Cardiac fibroblast (primary cell): Measurements from ENCODE around the gene AGBL3.

Experiments
- DNase-seq, 2 donors: peaks; one replicate each; pipeline versions ENCODE4 v3.0.0 to v3.0.0-alpha.2; 2010; ENCODE audit warnings: low read depth in 2 of 2
- H3K4me3 ChIP-seq, 2 donors: replicated peaks in 1 of 2; 1 replicate in 1 of 2; 2 replicates in 1 of 2; pipeline ENCODE4 v1.5.1; 2011; ENCODE audit warnings: low read depth in 2 of 2, low read length in 2 of 2, mild to moderate bottlenecking in 2 of 2, moderate library complexity in 1 of 2
- TF ChIP-seq, protein P1 (sequence below): IDR thresholded peaks from one replicate; pipeline ENCODE4 v1.5.1; 2011; ENCODE audit warnings: low read depth, mild to moderate bottlenecking, low read length, inconsistent platforms

AGBL3 gene

DNA sequence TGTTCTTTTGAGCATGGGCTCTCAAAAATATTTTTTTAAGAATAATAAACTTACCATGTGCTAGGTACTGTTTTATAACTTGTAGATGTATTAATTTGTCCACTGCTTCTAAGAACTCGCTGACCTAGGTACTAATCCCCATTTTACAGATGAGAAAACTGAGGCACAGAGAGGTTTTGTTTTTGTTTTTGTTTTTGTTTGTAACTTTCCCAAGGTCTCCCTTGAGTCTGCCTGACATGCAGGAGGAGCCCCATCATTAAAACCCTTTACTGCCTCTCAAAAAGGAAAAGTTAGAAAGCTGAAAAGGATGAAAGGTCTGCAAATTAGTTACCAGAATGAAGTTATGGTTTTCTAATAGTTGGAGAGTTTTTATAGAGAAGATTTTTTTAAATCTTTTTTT, 38.5 kb upstream of the AGBL3 start:
- DNase-seq: no peak
- H3K4me3 ChIP-seq: no peak overlapping the region
- TF ChIP-seq, protein P1, sequence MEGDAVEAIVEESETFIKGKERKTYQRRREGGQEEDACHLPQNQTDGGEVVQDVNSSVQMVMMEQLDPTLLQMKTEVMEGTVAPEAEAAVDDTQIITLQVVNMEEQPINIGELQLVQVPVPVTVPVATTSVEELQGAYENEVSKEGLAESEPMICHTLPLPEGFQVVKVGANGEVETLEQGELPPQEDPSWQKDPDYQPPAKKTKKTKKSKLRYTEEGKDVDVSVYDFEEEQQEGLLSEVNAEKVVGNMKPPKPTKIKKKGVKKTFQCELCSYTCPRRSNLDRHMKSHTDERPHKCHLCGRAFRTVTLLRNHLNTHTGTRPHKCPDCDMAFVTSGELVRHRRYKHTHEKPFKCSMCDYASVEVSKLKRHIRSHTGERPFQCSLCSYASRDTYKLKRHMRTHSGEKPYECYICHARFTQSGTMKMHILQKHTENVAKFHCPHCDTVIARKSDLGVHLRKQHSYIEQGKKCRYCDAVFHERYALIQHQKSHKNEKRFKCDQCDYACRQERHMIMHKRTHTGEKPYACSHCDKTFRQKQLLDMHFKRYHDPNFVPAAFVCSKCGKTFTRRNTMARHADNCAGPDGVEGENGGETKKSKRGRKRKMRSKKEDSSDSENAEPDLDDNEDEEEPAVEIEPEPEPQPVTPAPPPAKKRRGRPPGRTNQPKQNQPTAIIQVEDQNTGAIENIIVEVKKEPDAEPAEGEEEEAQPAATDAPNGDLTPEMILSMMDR: no peak

- TF ChIP-seq, protein P1: no peak
- no peak overlapping the region for H3K4me3 ChIP-seq
- DNase-seq: no peak
Measured at GRCh38 chr7:134948246-134948645, 38.1 kb upstream of the AGBL3 start.

DNA sequence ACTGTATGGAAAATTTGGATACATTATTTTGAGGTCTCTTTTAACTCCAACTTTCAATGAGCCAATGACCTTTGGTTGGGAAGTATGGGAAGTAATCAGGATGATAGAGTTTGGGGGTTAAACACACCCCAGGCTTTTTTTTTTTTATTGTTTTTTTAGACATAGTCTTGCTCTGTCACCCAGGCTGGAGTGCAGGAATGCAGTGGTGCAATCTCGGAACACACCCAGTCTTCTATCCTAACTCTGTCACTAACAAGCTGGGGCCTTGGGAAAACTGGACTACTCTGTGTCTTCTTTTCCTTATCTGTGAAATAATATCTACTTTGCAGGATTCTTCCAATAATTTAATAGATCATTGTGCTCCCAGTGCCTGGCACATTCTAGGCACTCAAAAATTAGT, 37.6 kb upstream of the AGBL3 start:
- TF ChIP-seq, protein P1: no peak
- peak; percentile 22 to 67 for DNase-seq
- no peak overlapping the region for H3K4me3 ChIP-seq

- TF ChIP-seq, protein P1: no peak
- DNase-seq: no peak
- no peak overlapping the region for H3K4me3 ChIP-seq
Measured at GRCh38 chr7:134949171-134949570, 37.1 kb upstream of the AGBL3 start.

GRCh38 chr7:134954197-134955082, 31.9 kb upstream of the AGBL3 start:
- TF ChIP-seq, protein P1: peak; percentile 26
- no peak overlapping the region for H3K4me3 ChIP-seq
- peak; percentile 64 to 65 for DNase-seq

GRCh38 chr7:134957005-134957404, 29.3 kb upstream of the AGBL3 start:
- TF ChIP-seq, protein P1: no peak

More at GRCh38 chr7:134957005-134957404, 29.3 kb upstream of the AGBL3 start:
- no peak overlapping the region for H3K4me3 ChIP-seq
- DNase-seq: no peak
